ENCODE measurements around the gene PRKAG2.
A peak's percentile ranks its signal among the peaks of the same experiment; 100 is the strongest.

PRKAG2 gene

GRCh38 chr7:151565541-151565940 is 311.4 kb downstream of the PRKAG2 start:
- no peak for DNase-seq (ENCODE audit: low spot score)
- Histone ChIP-seq H3K4me3 (no peak overlapping the region), H3K27ac (no peak overlapping the region)
- no peak for TF ChIP-seq CTCF (IDR thresholded peaks at IDR 0.05)

DNA sequence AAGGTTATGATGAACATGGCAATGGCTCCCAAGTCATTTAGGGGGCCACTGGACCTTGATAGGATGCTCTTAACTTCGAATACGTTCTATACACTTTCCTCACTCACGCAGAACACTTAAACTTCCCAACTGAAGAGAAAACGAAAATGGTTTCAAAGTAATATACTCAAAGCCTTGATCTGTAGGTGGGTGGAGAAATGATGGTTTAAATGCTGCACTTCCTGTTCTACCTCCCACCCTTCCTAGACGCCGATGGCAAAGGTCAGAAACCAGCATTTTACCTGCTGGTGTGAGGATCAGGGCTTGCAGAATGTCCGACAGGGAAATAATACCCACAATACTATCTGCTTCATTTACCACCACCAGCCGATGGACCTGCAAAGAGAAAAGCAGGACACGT is 316.7 kb downstream of the PRKAG2 start:
- no peak for TF ChIP-seq CTCF (IDR thresholded peaks at IDR 0.05)
- Histone ChIP-seq H3K27ac (no peak overlapping the region), H3K4me3 (no peak overlapping the region)
- DNase-seq (ENCODE audit: low spot score) = no peak

GRCh38 chr7:151559557-151560183 is 317.2 kb downstream of the PRKAG2 start:
- DNase-seq (ENCODE audit: low spot score) = no peak
- no peak overlapping the region for H3K4me3 ChIP-seq
- H3K27ac ChIP-seq = no peak overlapping the region
- no peak for TF ChIP-seq CTCF (IDR thresholded peaks at IDR 0.05)

GRCh38 chr7:151558575-151558974 is 318.3 kb downstream of the PRKAG2 start:
- Histone ChIP-seq H3K4me3 (no peak overlapping the region), H3K27ac (peak overlapping the region in 1 of 2 donors; percentile 40)
- no peak for TF ChIP-seq CTCF (IDR thresholded peaks at IDR 0.05)
- no peak for DNase-seq (ENCODE audit: low spot score)

DNA sequence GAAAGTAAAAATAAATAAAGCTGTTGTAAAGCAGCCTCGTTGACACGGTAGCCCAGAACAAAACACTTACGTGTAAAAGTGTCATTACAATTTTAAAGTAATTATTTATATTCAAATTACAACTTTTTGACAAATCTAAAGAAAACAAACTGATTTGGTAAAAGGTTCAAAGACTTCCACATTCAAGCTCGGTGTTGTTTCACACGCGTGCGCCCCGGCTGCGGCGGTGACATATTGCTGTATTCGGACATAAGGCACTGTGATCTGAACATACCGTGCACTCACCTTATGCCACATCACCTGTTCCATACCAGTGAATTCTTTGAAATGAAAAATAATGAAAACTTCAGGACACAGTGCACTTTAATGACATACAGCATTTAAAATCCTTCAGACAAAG is 320.3 kb downstream of the PRKAG2 start:
- no peak overlapping the region for H3K27ac ChIP-seq
- DNase-seq (ENCODE audit: low spot score) = no peak

GRCh38 chr7:151553356-151553755 is 323.6 kb downstream of the PRKAG2 start:
- no peak for DNase-seq (ENCODE audit: low spot score)
- TF ChIP-seq CTCF (IDR thresholded peaks at IDR 0.05) = no peak
- Histone ChIP-seq H3K4me3 (no peak overlapping the region), H3K27ac (no peak overlapping the region)

More for the DNA sequence above, 320.3 kb downstream of the PRKAG2 start:
- TF ChIP-seq CTCF (IDR thresholded peaks at IDR 0.05) = no peak
- H3K4me3 ChIP-seq = no peak overlapping the region

DNA sequence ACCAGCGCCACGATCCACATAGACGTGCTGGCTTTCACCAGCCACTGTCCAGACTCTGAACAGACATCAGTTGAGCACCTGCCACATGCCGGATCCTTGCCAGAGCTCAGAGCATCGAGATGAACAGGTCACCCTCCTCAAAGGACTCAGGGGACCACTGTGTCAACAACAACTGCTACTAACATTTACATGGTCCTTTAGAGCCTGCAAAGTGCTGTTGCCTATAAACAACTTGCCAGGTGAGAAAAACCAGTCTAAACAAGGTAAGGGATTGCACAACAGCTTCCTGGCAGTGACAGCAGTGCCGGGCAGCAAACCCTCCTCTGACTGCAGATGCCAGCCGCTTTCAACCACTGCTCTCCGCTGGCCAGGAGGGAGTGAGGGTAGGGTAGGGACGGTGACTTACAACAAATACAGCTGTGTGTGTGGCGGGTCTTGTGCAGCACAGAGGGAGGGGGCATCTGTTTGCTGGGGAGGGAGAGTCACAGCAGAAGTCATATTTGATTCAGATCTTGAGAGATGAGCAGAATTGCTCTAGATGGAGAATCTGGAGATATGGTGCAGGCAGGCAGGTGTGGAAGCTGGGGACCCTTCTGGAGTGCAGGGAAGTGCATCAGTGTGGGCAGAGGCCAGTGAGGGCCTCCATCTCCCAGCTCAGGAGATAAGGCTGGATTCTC is 324.4 kb downstream of the PRKAG2 start:
- H3K27ac ChIP-seq = no peak overlapping the region
- TF ChIP-seq CTCF (IDR thresholded peaks at IDR 0.05) = no peak
- DNase-seq (ENCODE audit: low spot score) = no peak

More for the DNA sequence above, 324.4 kb downstream of the PRKAG2 start:
- H3K4me3 ChIP-seq = no peak overlapping the region

All from coronary artery (tissue), 2 donors.